HEK293T (cell line): ENCODE data around the gene NMT2.

Experiments
- CTCF ChIA-PET: fragments of 350-600 bp; formaldehyde crosslinking; extraction: SDS; loops from one replicate; lab custom pipeline; 2021; ENCODE audit warnings: antibody characterized with exemption, inconsistent platforms; lab: Yijun Ruan, JAX
- POLR2A ChIA-PET: fragments of 350-600 bp; formaldehyde crosslinking; extraction: SDS; loops from one replicate; lab custom pipeline; 2020; ENCODE audit warnings: antibody characterized with exemption, inconsistent platforms; lab: Yijun Ruan, JAX
- DNase-seq: peaks from one replicate; pipeline ENCODE4 v3.0.0; 2012; ENCODE audit warnings: mixed read lengths; ENCODE audit errors: extremely low spot score
- ARNT ChIP-seq: fragments of 450-650 bp; IDR thresholded peaks from 2 replicates; pipeline ENCODE4 v1.6.1; 2017; ENCODE audit warnings: mild to moderate bottlenecking
- BHLHE40 ChIP-seq: fragments of 450-650 bp; IDR thresholded peaks from 2 replicates; pipeline ENCODE4 v1.6.1; 2016; ENCODE audit warnings: mild to moderate bottlenecking, moderate library complexity, borderline replicate concordance
- CTBP1 ChIP-seq: fragments of 450-650 bp; IDR thresholded peaks from 2 replicates; pipeline ENCODE4 v1.6.1; 2016; ENCODE audit warnings: borderline replicate concordance
- ELF4 ChIP-seq: fragments of 450-650 bp; IDR thresholded peaks from 2 replicates; pipeline ENCODE4 v1.6.1; 2017; ENCODE audit warnings: antibody characterized with exemption
- FOXA1 ChIP-seq: fragments of 450-650 bp; IDR thresholded peaks from 2 replicates; pipeline ENCODE4 v1.6.1; 2016; ENCODE audit warnings: mild to moderate bottlenecking
- FOXK2 ChIP-seq: fragments of 450-650 bp; IDR thresholded peaks from 2 replicates; pipeline ENCODE4 v1.6.1; 2016; ENCODE audit warnings: mild to moderate bottlenecking
- FOXM1 ChIP-seq: fragments of 450-650 bp; IDR thresholded peaks from 2 replicates; pipeline ENCODE4 v1.6.1; 2017; ENCODE audit warnings: mild to moderate bottlenecking, borderline replicate concordance
- HDGF ChIP-seq: fragments of 450-650 bp; IDR thresholded peaks from 2 replicates; pipeline ENCODE4 v1.6.1; 2017; ENCODE audit warnings: antibody characterized with exemption, borderline replicate concordance
- L3MBTL2 ChIP-seq: fragments of 450-650 bp; conservative IDR thresholded peaks from 2 replicates; pipeline ENCODE4 v1.6.1; 2016; ENCODE audit warnings: mild to moderate bottlenecking
- LEF1 ChIP-seq: fragments of 450-650 bp; IDR thresholded peaks from 2 replicates; pipeline ENCODE4 v1.6.1; 2017; ENCODE audit warnings: mild to moderate bottlenecking, borderline replicate concordance
- NFRKB ChIP-seq: fragments of 450-650 bp; IDR thresholded peaks from 2 replicates; pipeline ENCODE4 v1.6.1; 2016; ENCODE audit warnings: mild to moderate bottlenecking, moderate library complexity
- SP1 ChIP-seq: fragments of 450-650 bp; IDR thresholded peaks from 2 replicates; pipeline ENCODE4 v1.6.1; 2017
- SUZ12 ChIP-seq: fragments of 450-650 bp; IDR thresholded peaks from 2 replicates; pipeline ENCODE4 v1.6.1; 2016; ENCODE audit warnings: mild to moderate bottlenecking
- TARDBP ChIP-seq: fragments of 450-650 bp; IDR thresholded peaks from 2 replicates; pipeline ENCODE4 v1.6.1; 2016
- ZNF384 ChIP-seq: fragments of 450-650 bp; IDR thresholded peaks from 2 replicates; pipeline ENCODE4 v1.6.1; 2016
- TF ChIP-seq, protein P1 (sequence below): fragments of 450-650 bp; IDR thresholded peaks from 2 replicates; pipeline ENCODE4 v1.6.1; 2016

Gene NMT2

DNA sequence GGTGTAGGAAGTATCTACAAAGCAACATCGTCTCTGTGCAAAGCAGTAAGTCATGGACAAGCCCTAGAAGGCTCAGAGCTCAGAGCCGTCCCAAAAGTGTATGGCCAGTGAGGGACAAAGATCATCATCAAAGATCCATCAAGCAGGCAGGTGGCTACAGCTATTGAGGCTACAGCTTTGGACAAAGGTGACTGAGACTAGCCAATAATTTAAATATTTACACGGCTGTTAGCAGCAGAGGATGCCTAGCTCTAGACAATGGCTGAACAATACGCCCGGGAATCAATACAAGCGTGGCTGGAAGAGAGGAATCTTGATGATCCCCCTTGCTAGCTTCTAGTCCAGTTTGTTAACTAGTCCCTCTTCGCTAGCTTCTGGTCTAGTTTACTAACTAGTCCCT is 17.9 kb downstream of the NMT2 start:
- TF ChIP-seq NFRKB = no peak
- TF ChIP-seq SUZ12 = no peak
- no peak for TF ChIP-seq ARNT
- TF ChIP-seq FOXA1 = no peak
- no peak for TF ChIP-seq FOXK2
- no peak for TF ChIP-seq FOXM1
- no peak for TF ChIP-seq BHLHE40

GRCh38 chr10:15149042-15149771 is 19.3 kb downstream of the NMT2 start:
- no peak for DNase-seq
- ChIA-PET POLR2A (no interaction called here), CTCF (no interaction called here)
- TF ChIP-seq FOXM1 = no peak
- TF ChIP-seq L3MBTL2 = no peak
- TF ChIP-seq ARNT = no peak
- TF ChIP-seq, protein P1, sequence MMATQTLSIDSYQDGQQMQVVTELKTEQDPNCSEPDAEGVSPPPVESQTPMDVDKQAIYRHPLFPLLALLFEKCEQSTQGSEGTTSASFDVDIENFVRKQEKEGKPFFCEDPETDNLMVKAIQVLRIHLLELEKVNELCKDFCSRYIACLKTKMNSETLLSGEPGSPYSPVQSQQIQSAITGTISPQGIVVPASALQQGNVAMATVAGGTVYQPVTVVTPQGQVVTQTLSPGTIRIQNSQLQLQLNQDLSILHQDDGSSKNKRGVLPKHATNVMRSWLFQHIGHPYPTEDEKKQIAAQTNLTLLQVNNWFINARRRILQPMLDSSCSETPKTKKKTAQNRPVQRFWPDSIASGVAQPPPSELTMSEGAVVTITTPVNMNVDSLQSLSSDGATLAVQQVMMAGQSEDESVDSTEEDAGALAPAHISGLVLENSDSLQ = no peak
- TF ChIP-seq FOXK2 = no peak
- no peak for TF ChIP-seq LEF1
- TF ChIP-seq ZNF384 = no peak
- TF ChIP-seq SP1 = no peak
- no peak for TF ChIP-seq ELF4
- no peak for TF ChIP-seq TARDBP
- no peak for TF ChIP-seq FOXA1

More for the DNA sequence above, 17.9 kb downstream of the NMT2 start:
- CTCF ChIA-PET = interaction anchor here (0.8 kb wide), 1 partner anchor 17 kb away, joined by 3 read pairs; no protein-coding TSS in a partner anchor
- POLR2A ChIA-PET = no interaction called here
- no peak for DNase-seq

DNA sequence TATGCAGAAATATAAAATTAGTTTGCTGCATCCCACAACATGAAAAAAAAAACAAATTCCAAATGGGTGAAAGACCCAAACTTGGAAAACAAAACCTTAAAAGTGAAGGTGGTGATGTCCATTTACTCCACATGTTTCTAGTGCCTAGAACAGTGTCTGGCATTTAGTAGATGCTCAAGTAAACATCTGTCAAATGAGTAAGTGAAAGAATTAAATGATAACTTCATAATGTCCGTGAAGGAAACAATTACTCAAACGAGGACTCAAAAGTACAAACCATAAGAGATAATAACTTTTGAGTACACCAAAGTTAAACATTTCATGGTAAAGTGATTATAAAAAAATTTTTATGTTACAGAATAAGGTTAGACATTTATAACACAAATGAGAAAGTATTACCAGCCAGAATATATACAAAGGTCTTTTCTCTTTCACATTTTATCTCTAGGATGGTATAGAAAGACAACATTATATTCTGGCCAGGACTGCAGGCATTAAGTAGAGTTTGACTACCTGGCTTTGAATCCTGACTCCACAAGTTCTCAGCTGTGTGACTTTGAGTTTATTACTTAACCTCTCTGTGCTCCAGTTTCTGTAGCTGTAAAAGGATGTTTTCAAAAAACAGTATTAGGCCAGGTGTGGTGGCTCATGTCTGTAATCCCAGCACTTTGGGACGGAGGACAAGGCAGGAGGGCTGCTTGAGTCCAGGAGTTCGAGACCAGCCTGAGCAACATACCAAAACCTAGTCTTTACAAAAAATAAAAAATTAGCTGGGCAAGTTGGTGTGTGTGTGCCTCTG is 20.7 kb downstream of the NMT2 start:
- ChIA-PET POLR2A (no interaction called here), CTCF (interaction anchor here (0.6 to 1.1 kb wide), 2 partner anchors 232 to 238 kb away, joined by 3 to 6 read pairs; no protein-coding TSS in a partner anchor)
- no peak for DNase-seq
- TF ChIP-seq BHLHE40 (no peak), SP1 (no peak), HDGF (no peak), SUZ12 (no peak), ELF4 (no peak), L3MBTL2 (no peak), FOXA1 (no peak), FOXM1 (no peak), TARDBP (no peak), LEF1 (no peak), ARNT (no peak), CTBP1 (no peak), ZNF384 (no peak), NFRKB (no peak), FOXK2 (no peak)
- TF ChIP-seq, protein P1 = no peak

DNA sequence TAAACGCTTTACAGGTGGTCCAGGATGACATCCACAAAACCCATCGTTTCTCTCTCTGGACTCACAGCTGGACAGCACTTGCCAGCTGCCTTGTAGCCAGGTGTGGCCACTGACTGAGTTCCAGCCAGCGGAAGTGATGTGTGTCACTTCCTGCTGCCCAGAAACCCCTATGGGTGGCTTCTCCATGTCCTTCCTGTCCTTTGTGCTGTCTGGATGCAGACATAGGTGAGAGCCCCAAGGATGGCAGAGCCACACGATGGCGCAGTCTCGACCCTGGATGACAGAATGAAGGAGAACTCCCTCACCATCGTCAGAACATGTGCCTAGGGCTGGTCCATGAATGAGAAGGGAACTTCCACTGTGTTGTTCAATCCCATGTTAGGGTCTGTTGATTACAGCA is 22.1 kb downstream of the NMT2 start:
- DNase-seq = no peak
- POLR2A ChIA-PET = interaction anchor here (0.8 to 1.1 kb wide), 2 partner anchors 13 to 21 kb away, joined by 3 read pairs; no protein-coding TSS in a partner anchor
- CTCF ChIA-PET = interaction anchor here (1.1 kb wide), 1 partner anchor 233 kb away, joined by 6 read pairs; no protein-coding TSS in a partner anchor

GRCh38 chr10:15144788-15145187 is 23.7 kb downstream of the NMT2 start:
- CTCF ChIA-PET = no interaction called here
- DNase-seq = no peak
- TF ChIP-seq BHLHE40 (no peak), ELF4 (no peak), ARNT (no peak), FOXM1 (no peak), FOXA1 (no peak), NFRKB (no peak)
- POLR2A ChIA-PET = interaction anchor here (1.3 kb wide), 1 partner anchor 23 kb away, joined by 3 read pairs; no protein-coding TSS in a partner anchor

More for the DNA sequence above, 22.1 kb downstream of the NMT2 start:
- TF ChIP-seq SUZ12 = no peak

DNA sequence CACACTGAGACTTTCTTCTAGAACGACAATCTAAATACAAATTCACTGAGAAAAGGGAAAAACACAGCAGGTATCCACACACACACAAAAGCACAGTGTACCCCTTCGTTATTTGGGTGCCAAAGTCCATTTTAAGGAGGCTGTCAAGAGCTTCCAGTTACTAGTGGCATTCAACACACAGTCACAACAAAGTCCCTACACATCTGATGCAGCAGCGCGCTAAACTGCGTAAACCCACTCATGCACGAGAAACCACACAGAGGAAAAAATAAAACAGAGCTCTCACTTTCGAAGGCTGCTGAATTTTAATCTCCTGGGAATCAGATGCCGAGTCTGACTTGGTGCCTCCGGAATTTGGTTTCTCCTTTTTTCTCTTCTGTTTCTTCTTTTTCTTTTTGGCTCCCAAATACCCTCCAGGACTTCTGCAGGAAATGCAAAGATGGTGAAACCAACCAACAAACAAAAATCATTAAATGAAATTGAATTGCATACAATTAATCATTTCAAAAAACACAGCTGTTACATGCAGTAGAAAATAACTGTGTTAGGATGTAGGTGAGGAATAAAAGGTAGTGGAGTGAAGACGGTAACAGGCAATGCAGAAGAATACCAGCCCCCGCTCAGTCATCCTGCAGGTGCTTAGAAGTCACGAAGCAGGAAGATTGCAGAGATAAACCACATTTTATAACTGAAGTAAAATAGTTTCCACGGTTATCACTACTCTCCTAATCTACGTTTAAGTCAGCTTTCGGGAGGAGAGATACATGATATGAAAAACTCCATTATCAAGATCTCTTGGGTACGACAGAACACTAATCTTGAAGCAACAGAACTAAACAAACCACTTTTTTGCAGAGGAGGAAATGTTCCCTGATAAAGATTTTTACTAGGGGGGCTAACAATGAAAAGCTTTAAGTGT is 27.1 kb downstream of the NMT2 start:
- ChIA-PET CTCF (interaction anchor here (0.6 to 1.4 kb wide), 3 partner anchors 35 to 356 kb away, joined by 3 read pairs; no protein-coding TSS in a partner anchor), POLR2A (no interaction called here)
- no peak for DNase-seq
- TF ChIP-seq BHLHE40 (no peak), FOXM1 (no peak), ZNF384 (no peak), NFRKB (no peak), FOXK2 (no peak), CTBP1 (no peak), L3MBTL2 (no peak), ELF4 (no peak), SUZ12 (no peak)
- TF ChIP-seq, protein P1 = no peak
